ENCODE measurements around the gene RPL13. TPM values are rescaled to one million over a fixed set of nuclear protein-coding genes. Genes with fewer than 3 reads are reported as not detected.

The RPL13 gene
- total and polyA plus RNA-seq, 3 donors from 2014 or later, result 1,947 to 3,862 (median 1,952) TPM

- Histone ChIP-seq H3K9me3 (no peaks in the 10 kb centered on the region), H3K27ac (no peak overlapping the region), H3K4me1 (no peaks in the 10 kb centered on the region), H3K4me3 (no peak overlapping the region), H3K27me3 (no peaks in the 10 kb centered on the region), H3K36me3 (ENCODE audit: low read depth, missing control alignments) (no peaks in the 10 kb centered on the region)
- no peak for DNase-seq
- intact Hi-C loops (cut with DNase I; ENCODE audit: low total_unique reads), result no loop called here
- TF ChIP-seq CTCF (IDR thresholded peaks at IDR 0.05), result no peak
- no peak for TF ChIP-seq POLR2A (IDR thresholded peaks at IDR 0.05)
- 90 to 92% methylated on average over 13 of the region's 13 CpGs for WGBS, 2 donors
Observed at GRCh38 chr16:89552913-89553312, 7.6 kb upstream of the RPL13 start.

- Histone ChIP-seq H3K36me3 (ENCODE audit: low read depth, missing control alignments) (no peaks in the 10 kb centered on the region), H3K9me3 (no peaks in the 10 kb centered on the region), H3K27me3 (no peaks in the 10 kb centered on the region), H3K4me3 (no peak overlapping the region), H3K4me1 (no peaks in the 10 kb centered on the region), H3K27ac (no peak overlapping the region)
- no peak for DNase-seq
- no peak for TF ChIP-seq POLR2A (IDR thresholded peaks at IDR 0.05)
- TF ChIP-seq CTCF (IDR thresholded peaks at IDR 0.05), result no peak
- 89 to 90% methylated on average over 8 to 12 of the region's 18 CpGs for WGBS, 2 donors
- intact Hi-C loops (cut with DNase I; ENCODE audit: low total_unique reads), result no loop called here
Observed at GRCh38 chr16:89553733-89554132, 6.7 kb upstream of the RPL13 start.

- Histone ChIP-seq H3K4me3 (no peak overlapping the region), H3K4me1 (no peaks in the 10 kb centered on the region), H3K36me3 (ENCODE audit: low read depth, missing control alignments) (no peaks in the 10 kb centered on the region), H3K9me3 (no peaks in the 10 kb centered on the region), H3K27ac (no peak overlapping the region), H3K27me3 (no peaks in the 10 kb centered on the region)
- no peak for DNase-seq
- WGBS, 2 donors, result 83 to 89% methylated on average over 12 of the region's 12 CpGs
- TF ChIP-seq POLR2A (IDR thresholded peaks at IDR 0.05) (no peak), CTCF (IDR thresholded peaks at IDR 0.05) (no peak)
- intact Hi-C loops (cut with DNase I; ENCODE audit: low total_unique reads), result no loop called here
Observed at GRCh38 chr16:89554343-89554742, 6.1 kb upstream of the RPL13 start.

GRCh38 chr16:89555265-89555664 lies 5.2 kb upstream of the RPL13 start:
- TF ChIP-seq POLR2A (IDR thresholded peaks at IDR 0.05) (no peak), CTCF (IDR thresholded peaks at IDR 0.05) (no peak)
- no peaks in the 10 kb centered on the region for H3K9me3 ChIP-seq
- intact Hi-C loops (cut with DNase I; ENCODE audit: low total_unique reads), result no loop called here
- no peak overlapping the region for H3K4me3 ChIP-seq
- WGBS, 2 donors, result 93 to 96% methylated on average over 16 of the region's 16 CpGs
- no peak for DNase-seq
- H3K27me3 ChIP-seq, result no peaks in the 10 kb centered on the region
- no peaks in the 10 kb centered on the region for H3K36me3 ChIP-seq (ENCODE audit: low read depth, missing control alignments)
- no peak overlapping the region for H3K27ac ChIP-seq
- no peaks in the 10 kb centered on the region for H3K4me1 ChIP-seq

GRCh38 chr16:89555780-89556179 lies 4.7 kb upstream of the RPL13 start:
- no peak for TF ChIP-seq CTCF (IDR thresholded peaks at IDR 0.05)
- no peak for TF ChIP-seq POLR2A (IDR thresholded peaks at IDR 0.05)
- Histone ChIP-seq H3K27ac (no peak overlapping the region), H3K9me3 (no peaks in the 10 kb centered on the region), H3K4me3 (no peak overlapping the region), H3K27me3 (no peaks in the 10 kb centered on the region), H3K4me1 (no peaks in the 10 kb centered on the region), H3K36me3 (ENCODE audit: low read depth, missing control alignments) (no peaks in the 10 kb centered on the region)
- intact Hi-C loops (cut with DNase I; ENCODE audit: low total_unique reads), result no loop called here
- DNase-seq, result no peak
- 89 to 93% methylated on average over 6 to 13 of the region's 13 CpGs for WGBS, 2 donors
